Osteoblast (primary cell): ENCODE measurements around the gene JADE2. TPM values are rescaled to one million over a fixed set of nuclear protein-coding genes. Genes with fewer than 3 reads are reported as not detected.

Experiments
- DNase-seq: peaks from one replicate; pipeline ENCODE4 v3.0.0; 2011; ENCODE audit warnings: low spot score, mixed read lengths; ENCODE audit not compliant: insufficient read length; ENCODE audit errors: missing footprints
- H2AFZ ChIP-seq: 2 replicates; pipeline ENCODE4 v1.6.0; 2011; ENCODE audit warnings: mild to moderate bottlenecking, low read length
- H3K27ac ChIP-seq: 2 replicates; pipeline ENCODE4 v1.5.1; 2011; ENCODE audit warnings: mild to moderate bottlenecking, low read depth, low read length, moderate library complexity
- H3K27me3 ChIP-seq: 2 replicates; pipeline ENCODE4 v1.6.0; 2012; ENCODE audit warnings: mild to moderate bottlenecking, control low read depth, inconsistent platforms, low read length, moderate library complexity; ENCODE audit not compliant: insufficient read depth
- H3K36me3 ChIP-seq: 2 replicates; pipeline ENCODE4 v1.5.1; 2011; ENCODE audit warnings: mild to moderate bottlenecking, low read length, control low read depth, moderate library complexity; ENCODE audit not compliant: insufficient read depth
- H3K4me1 ChIP-seq: 2 replicates; pipeline ENCODE4 v1.5.1; 2011; ENCODE audit warnings: mild to moderate bottlenecking, low read length, control low read depth, moderate library complexity; ENCODE audit not compliant: insufficient read depth
- H3K4me2 ChIP-seq: 2 replicates; pipeline ENCODE4 v1.6.0; 2011; ENCODE audit warnings: mild to moderate bottlenecking, low read length; ENCODE audit not compliant: insufficient read depth
- H3K4me3 ChIP-seq: fragments of 200-600 bp; sonication (generic); 3 replicates; pipeline ENCODE4 v1.5.1; 2012; ENCODE audit warnings: mild to moderate bottlenecking, low read length, inconsistent platforms; ENCODE audit not compliant: insufficient read depth
- H3K79me2 ChIP-seq: 2 replicates; pipeline ENCODE4 v1.6.0; 2012; ENCODE audit warnings: mild to moderate bottlenecking, low read length, control low read depth, inconsistent platforms; ENCODE audit not compliant: insufficient read depth
- H3K9me3 ChIP-seq: 2 replicates; pipeline ENCODE4 v1.5.1; 2011; ENCODE audit warnings: low read depth, low read length, control low read depth
- H4K20me1 ChIP-seq: 2 replicates; pipeline ENCODE4 v1.6.0; 2012; ENCODE audit warnings: mild to moderate bottlenecking, low read length, control low read depth; ENCODE audit not compliant: insufficient read depth
- total RNA-seq: library from RNA; depleted of rRNA; stranded (reverse); fragments of >200 nt; gene quantifications from 2 replicates; pipeline ENCODE4 v1.2.3, GENCODE V29; 2012
- TF ChIP-seq, protein P1 (sequence below): IDR thresholded peaks from 2 replicates; pipeline ENCODE4 v1.5.1; 2011; ENCODE audit warnings: mild to moderate bottlenecking, low read depth, low read length, moderate library complexity; ENCODE audit errors: extremely low read depth

JADE2 gene
- total RNA-seq, 1 donor: 26.8 TPM

DNA sequence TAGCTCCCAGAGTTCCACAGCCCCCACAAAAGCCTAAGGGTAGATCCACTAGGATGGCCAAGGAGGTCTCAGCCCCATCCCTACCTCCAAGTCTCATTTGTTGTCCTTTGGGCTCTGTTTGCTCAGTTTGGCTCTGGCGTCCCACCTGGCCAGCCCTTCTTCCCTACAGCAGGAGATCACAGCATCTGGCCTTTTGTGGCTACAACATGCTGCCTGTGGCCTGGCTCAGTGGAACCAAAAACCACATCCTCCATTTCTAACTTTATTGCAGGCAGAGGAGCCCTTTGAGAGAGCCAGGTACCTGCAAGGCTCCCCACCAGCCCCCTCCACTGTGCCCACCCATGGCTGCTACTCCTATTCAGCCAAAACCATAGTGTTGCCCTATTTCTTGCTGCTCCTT lies 11.4 kb downstream of the JADE2 start:
- H2AFZ ChIP-seq: no peak overlapping the region
- TF ChIP-seq, protein P1, sequence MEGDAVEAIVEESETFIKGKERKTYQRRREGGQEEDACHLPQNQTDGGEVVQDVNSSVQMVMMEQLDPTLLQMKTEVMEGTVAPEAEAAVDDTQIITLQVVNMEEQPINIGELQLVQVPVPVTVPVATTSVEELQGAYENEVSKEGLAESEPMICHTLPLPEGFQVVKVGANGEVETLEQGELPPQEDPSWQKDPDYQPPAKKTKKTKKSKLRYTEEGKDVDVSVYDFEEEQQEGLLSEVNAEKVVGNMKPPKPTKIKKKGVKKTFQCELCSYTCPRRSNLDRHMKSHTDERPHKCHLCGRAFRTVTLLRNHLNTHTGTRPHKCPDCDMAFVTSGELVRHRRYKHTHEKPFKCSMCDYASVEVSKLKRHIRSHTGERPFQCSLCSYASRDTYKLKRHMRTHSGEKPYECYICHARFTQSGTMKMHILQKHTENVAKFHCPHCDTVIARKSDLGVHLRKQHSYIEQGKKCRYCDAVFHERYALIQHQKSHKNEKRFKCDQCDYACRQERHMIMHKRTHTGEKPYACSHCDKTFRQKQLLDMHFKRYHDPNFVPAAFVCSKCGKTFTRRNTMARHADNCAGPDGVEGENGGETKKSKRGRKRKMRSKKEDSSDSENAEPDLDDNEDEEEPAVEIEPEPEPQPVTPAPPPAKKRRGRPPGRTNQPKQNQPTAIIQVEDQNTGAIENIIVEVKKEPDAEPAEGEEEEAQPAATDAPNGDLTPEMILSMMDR: no peak
- H3K4me3 ChIP-seq: no peak overlapping the region
- no peak overlapping the region for H3K4me2 ChIP-seq
- H3K36me3 ChIP-seq: peaks cover 42% of the 10 kb centered on the region
- peaks cover 75% of the 10 kb centered on the region for H4K20me1 ChIP-seq
- H3K9me3 ChIP-seq: no peaks in the 10 kb centered on the region
- peaks cover 55% of the 10 kb centered on the region for H3K79me2 ChIP-seq
- DNase-seq: peak; percentile 14
- H3K4me1 ChIP-seq: peaks cover 15% of the 10 kb centered on the region
- no peaks in the 10 kb centered on the region for H3K27me3 ChIP-seq
- no peak overlapping the region for H3K27ac ChIP-seq

DNA sequence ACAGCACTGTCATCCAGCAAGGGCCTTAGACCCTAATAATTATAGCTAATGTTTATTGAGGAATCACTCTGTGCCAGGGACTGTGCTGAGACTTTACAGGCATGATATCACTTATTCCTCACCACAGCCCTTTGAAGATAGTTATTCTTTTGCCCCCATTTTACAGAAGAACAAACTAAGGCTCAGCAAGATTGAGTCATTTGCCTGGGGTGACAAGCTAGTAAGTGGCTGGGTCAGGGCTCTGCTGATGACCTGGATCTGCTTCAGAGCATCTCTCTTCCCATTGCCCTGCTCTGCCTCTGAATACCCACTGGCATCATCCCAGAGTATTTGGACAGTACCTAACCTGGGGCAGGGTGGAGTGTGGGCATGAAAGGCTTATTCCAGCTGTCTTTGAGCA lies 11.8 kb downstream of the JADE2 start:
- Histone ChIP-seq H3K9me3 (no peaks in the 10 kb centered on the region), H2AFZ (no peak overlapping the region), H3K36me3 (peaks cover 45% of the 10 kb centered on the region), H3K79me2 (peaks cover 50% of the 10 kb centered on the region), H3K4me3 (no peak overlapping the region), H3K4me1 (peaks cover 12% of the 10 kb centered on the region), H3K27me3 (no peaks in the 10 kb centered on the region), H3K4me2 (no peak overlapping the region), H3K27ac (no peak overlapping the region), H4K20me1 (peaks cover 74% of the 10 kb centered on the region)
- TF ChIP-seq, protein P1: no peak
- no peak for DNase-seq

DNA sequence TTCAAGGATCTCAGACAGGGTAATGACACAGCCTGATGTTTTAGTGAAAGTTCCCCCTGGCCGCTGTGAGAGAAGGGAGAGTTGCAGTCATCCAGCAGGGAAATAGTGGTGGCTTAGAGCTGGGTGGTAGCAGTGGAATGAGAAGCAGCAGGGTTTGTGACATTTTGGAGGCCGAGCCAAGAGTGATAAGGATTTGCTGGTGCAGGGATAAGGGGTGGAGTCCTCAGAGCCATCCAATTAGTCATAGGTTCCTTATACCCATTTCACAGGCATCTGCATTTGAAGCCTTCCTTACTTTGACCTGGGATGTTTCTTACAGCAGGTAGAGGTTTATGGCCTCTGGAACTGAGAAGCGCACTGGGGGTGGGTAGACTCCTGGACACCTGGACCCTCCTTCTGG lies 12.8 kb downstream of the JADE2 start:
- Histone ChIP-seq H3K4me2 (no peak overlapping the region), H3K79me2 (peaks cover 41% of the 10 kb centered on the region), H3K36me3 (peaks cover 45% of the 10 kb centered on the region), H3K4me1 (peaks cover 3% of the 10 kb centered on the region), H3K27ac (no peak overlapping the region), H3K4me3 (no peak overlapping the region), H3K27me3 (no peaks in the 10 kb centered on the region), H2AFZ (no peak overlapping the region), H3K9me3 (no peaks in the 10 kb centered on the region), H4K20me1 (peaks cover 65% of the 10 kb centered on the region)
- TF ChIP-seq, protein P1: no peak
- DNase-seq: peak; percentile 77

DNA sequence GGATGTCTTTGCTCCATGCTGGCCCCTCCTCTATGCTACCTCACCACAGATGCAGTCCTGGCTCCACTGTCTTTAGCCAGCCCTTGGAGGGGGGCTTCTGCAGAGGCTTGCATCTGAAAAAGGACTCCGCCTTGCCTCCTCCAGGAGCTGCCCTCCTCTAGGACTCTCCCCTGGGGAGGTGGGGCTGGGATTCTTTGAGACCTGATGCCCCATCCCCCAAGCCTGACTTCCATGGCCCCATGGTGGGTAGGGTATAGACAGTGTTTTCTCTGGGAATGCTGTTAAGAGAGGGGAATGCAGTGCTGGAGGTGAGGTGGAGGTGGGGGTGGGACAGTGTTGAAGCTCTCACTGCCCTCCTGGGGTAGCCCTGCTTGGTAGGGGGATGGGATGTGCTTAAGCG lies 14.3 kb downstream of the JADE2 start:
- Histone ChIP-seq H3K27me3 (no peaks in the 10 kb centered on the region), H3K4me2 (no peak overlapping the region), H3K27ac (no peak overlapping the region), H3K4me1 (no peaks in the 10 kb centered on the region), H3K79me2 (peaks cover 33% of the 10 kb centered on the region), H3K9me3 (no peaks in the 10 kb centered on the region), H3K4me3 (no peak overlapping the region), H4K20me1 (peaks cover 58% of the 10 kb centered on the region), H2AFZ (no peak overlapping the region), H3K36me3 (peaks cover 49% of the 10 kb centered on the region)
- DNase-seq: peak; percentile 30
- TF ChIP-seq, protein P1: no peak
